Heart left ventricle (tissue), 16 donors: ENCODE results near the gene AACS. TPM values are rescaled to one million over a fixed set of nuclear protein-coding genes. Genes with fewer than 3 reads are reported as not detected.
A peak's percentile ranks its signal among the peaks of the same experiment; 100 is the strongest.
"Not testable (repeated sequence)": the region's sequence is repeated elsewhere in the genome, so short reads cannot be mapped to it uniquely, and the experiment has no call there.

Experiments
- ATAC-seq, 4 donors: fragments of 200-7000 bp; cut with Tn5 transposase; one replicate each; pipeline ENCODE4 v1.9.1; 2020 to 2022; ENCODE audit warnings: moderate library complexity in 4 of 4, mild to moderate bottlenecking in 3 of 4, moderate number of reproducible peaks in 1 of 4
- DNase-seq, 5 donors: peaks; one replicate each; pipeline ENCODE4 v3.0.0-alpha.2; 2020
- H3K27ac ChIP-seq, 12 donors: fragments of 200-600 bp; sonication (generic) in 4 of 12; one replicate each; pipeline versions ENCODE4 v1.5.0 to v1.8.0; 2016 to 2022; ENCODE audit warnings: mild to moderate bottlenecking in 2 of 12
- H3K27me3 ChIP-seq, 9 donors: fragments of 200-600 bp; sonication (generic) in 2 of 9; one replicate each; pipeline versions ENCODE4 v1.5.1 to v1.8.0; 2016 to 2022; ENCODE audit warnings: mild to moderate bottlenecking in 3 of 9
- H3K36me3 ChIP-seq, 9 donors: fragments of 200-600 bp; sonication (generic) in 2 of 9; one replicate each; pipeline versions ENCODE4 v1.5.0 to v1.8.0; 2018 to 2022; ENCODE audit warnings: mild to moderate bottlenecking in 2 of 9
- H3K4me1 ChIP-seq, 12 donors: fragments of 200-600 bp; sonication (generic) in 4 of 12; one replicate each; pipeline versions ENCODE4 v1.5.0 to v1.8.0; 2016 to 2022; ENCODE audit warnings: mild to moderate bottlenecking in 3 of 12
- H3K4me3 ChIP-seq, 12 donors: fragments of 200-600 bp; sonication (generic) in 4 of 12; one replicate each; pipeline versions ENCODE4 v1.5.0 to v1.8.0; 2017 to 2022; ENCODE audit warnings: mild to moderate bottlenecking in 9 of 12, moderate library complexity in 4 of 12
- H3K9me3 ChIP-seq, 12 donors: fragments of 200-600 bp; sonication (generic) in 4 of 12; one replicate each; pipeline versions ENCODE4 v1.5.0 to v1.8.0; 2016 to 2022; ENCODE audit warnings: mild to moderate bottlenecking in 1 of 12
- POLR2A ChIP-seq, 2 donors: fragments of 450-650 bp; IDR thresholded peaks; one replicate each; pipeline ENCODE4 v1.6.1; 2017; ENCODE audit warnings: antibody characterized with exemption in 2 of 2, mild to moderate bottlenecking in 2 of 2, moderate library complexity in 2 of 2
- WGBS, 4 donors: extraction: QIAGEN DNeasy Blood & Tissue Kit in 2 of 4; methylation state at CpG; one replicate each; pipeline versions ENCODE4 v1.1.5 to v1.1.7; 2013 to 2018; 5-methylcytosine and 5-hydroxymethylcytosine counted together
- intact Hi-C, 10 donors: fragments of 100-400 bp; cut with DNase I; formaldehyde crosslinking; loops; one replicate each; pipeline versions ENCODE4 v1.11.1 to v1.14.2; 2022
- polyA plus RNA-seq, 2 donors: library from polyadenylated mRNA; stranded (reverse); fragments of 200-250 nt; gene quantifications; one replicate each; pipeline ENCODE4 v1.2.3, GENCODE V29; 2013
- total RNA-seq, 9 donors: library from RNA; depleted of rRNA in 2 of 9; stranded (reverse); fragments of >200 nt in 2 of 9; fragmentation: NEBNext Ultra II Directional in 3 of 9; extraction: Animal tissue kit (Norgen Biotek cat#: 25700) in 3 of 9; gene quantifications; one replicate each; pipeline versions ENCODE4 v1.1.0 to v1.2.4, GENCODE V29; 2016 to 2023
- TF ChIP-seq, protein P1 (sequence below), 12 donors: fragments of 200-600 bp; sonication (generic) in 4 of 12; IDR thresholded peaks; one replicate each; pipeline versions ENCODE4 v1.5.0 to v1.8.0; 2018 to 2022; ENCODE audit warnings: antibody characterized with exemption in 12 of 12, mild to moderate bottlenecking in 5 of 12
- donor health status: ischemic (EF 13 %, LVEDD 7.1; RV severe dilation, severe dysfunction).
- donor health status: healthy with polysubstance abuse.
- donor health status: DM: no; HTN: yes; CAD: no.
- donor health status: DM: no; HTN: no; CAD: no.
- donor health status: ischemic (EF 25% LVEDD 6.9; RV normal size, moderate dysfunction).
- donor health status: ischemic (EF 25% LVEDD 5.7; RV mildly dilated, moderate dysfunction).
- donor health status: healthy.
- donor health status: DM: yes; HTN: yes; CAD: no.
- donor health status: ischemic (EF 35%, LVEDD 5.7; RV mildly dilated, moderate dysfunction).
- donor health status: nonischemic (EF 11% LVEDD 7.7; RV severe dilation, severe dysfunction).
- donor health status: DM: yes; HTN: yes; CAD: no.
- donor health status: PGD.
- donor health status: ischemic (EF 29% LVEDD 5.4; RV normal size, mild dysfunction).
- donor health status: nonischemic (EF 23%, LVEDD 6.1; RV moderate dilation, normal function).

Gene AACS
- total and polyA plus RNA-seq, 11 donors: 7.4 to 19.3 (median 12.4) TPM

GRCh38 chr12:125056306-125056705, 8.9 kb upstream of the AACS start:
- peaks cover 0 to 4% (median 0%) of the 10 kb centered on the region in 9 donors for H3K27me3 ChIP-seq
- 88 to 93% (median 89%) methylated on average over 14 of the region's 14 CpGs for WGBS, 4 donors
- H3K4me1 ChIP-seq: no peaks in the 10 kb centered on the region
- H3K4me3 ChIP-seq: no peak overlapping the region
- intact Hi-C loops: no loop called here
- TF ChIP-seq, protein P1, sequence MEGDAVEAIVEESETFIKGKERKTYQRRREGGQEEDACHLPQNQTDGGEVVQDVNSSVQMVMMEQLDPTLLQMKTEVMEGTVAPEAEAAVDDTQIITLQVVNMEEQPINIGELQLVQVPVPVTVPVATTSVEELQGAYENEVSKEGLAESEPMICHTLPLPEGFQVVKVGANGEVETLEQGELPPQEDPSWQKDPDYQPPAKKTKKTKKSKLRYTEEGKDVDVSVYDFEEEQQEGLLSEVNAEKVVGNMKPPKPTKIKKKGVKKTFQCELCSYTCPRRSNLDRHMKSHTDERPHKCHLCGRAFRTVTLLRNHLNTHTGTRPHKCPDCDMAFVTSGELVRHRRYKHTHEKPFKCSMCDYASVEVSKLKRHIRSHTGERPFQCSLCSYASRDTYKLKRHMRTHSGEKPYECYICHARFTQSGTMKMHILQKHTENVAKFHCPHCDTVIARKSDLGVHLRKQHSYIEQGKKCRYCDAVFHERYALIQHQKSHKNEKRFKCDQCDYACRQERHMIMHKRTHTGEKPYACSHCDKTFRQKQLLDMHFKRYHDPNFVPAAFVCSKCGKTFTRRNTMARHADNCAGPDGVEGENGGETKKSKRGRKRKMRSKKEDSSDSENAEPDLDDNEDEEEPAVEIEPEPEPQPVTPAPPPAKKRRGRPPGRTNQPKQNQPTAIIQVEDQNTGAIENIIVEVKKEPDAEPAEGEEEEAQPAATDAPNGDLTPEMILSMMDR (IDR thresholded peaks at IDR 0.05): no peak
- TF ChIP-seq POLR2A (IDR thresholded peaks at IDR 0.05): no peak
- H3K36me3 ChIP-seq: no peaks in the 10 kb centered on the region
- H3K9me3 ChIP-seq: no peaks in the 10 kb centered on the region
- no peak for DNase-seq
- ATAC-seq: no peak
- H3K27ac ChIP-seq: no peak overlapping the region

GRCh38 chr12:125057708-125058107, 7.5 kb upstream of the AACS start:
- H3K4me3 ChIP-seq: no peak overlapping the region
- ATAC-seq (no peak), DNase-seq (no peak)
- H3K4me1 ChIP-seq: no peaks in the 10 kb centered on the region
- no peaks in the 10 kb centered on the region for H3K36me3 ChIP-seq
- TF ChIP-seq POLR2A (IDR thresholded peaks at IDR 0.05): no peak
- TF ChIP-seq, protein P1 (IDR thresholded peaks at IDR 0.05): no peak
- intact Hi-C loops: no loop called here
- 83 to 91% (median 85%) methylated on average over 3 to 5 of the region's 5 CpGs for WGBS, 4 donors
- H3K9me3 ChIP-seq: no peaks in the 10 kb centered on the region
- peaks cover 0 to 4% (median 0%) of the 10 kb centered on the region in 9 donors for H3K27me3 ChIP-seq
- H3K27ac ChIP-seq: no peak overlapping the region

DNA sequence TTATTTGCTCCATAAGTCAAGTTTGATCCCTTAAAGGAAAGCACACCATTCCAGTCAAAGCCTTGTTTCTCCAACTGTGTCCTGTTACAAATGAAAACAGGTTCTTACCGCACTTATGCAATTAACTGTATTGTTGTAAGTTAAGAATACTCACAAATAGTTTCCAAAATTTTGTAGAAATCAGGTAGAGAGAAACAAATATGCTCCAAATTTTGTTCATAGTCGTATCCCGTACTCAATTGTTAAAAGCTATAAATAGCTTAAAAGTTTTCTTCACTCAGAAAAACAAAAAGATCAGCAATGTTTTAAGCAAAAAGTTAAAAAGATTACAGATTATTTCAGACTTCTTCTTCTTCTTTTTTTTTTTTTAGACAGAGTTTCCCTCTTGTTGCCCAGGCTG, 4.0 kb upstream of the AACS start:
- TF ChIP-seq, protein P1 (IDR thresholded peaks at IDR 0.05): no peak
- no peak for TF ChIP-seq POLR2A (IDR thresholded peaks at IDR 0.05)
- Histone ChIP-seq H3K27ac (no peak overlapping the region), H3K4me1 (peaks cover 0 to 15% (median 11%) of the 10 kb centered on the region in 12 donors), H3K27me3 (peaks cover 0 to 4% (median 0%) of the 10 kb centered on the region in 9 donors), H3K36me3 (no peaks in the 10 kb centered on the region), H3K9me3 (no peaks in the 10 kb centered on the region), H3K4me3 (no peak overlapping the region)
- no peak for DNase-seq
- 94 to 97% (median 95%) methylated on average over 3 of the region's 3 CpGs for WGBS, 4 donors
- ATAC-seq: no peak
- intact Hi-C loops: loop anchor here in 1 of 10 donors (10.0 kb wide), 1 partner anchor 66 kb away; the partner anchor contains the start of gene BRI3BP

GRCh38 chr12:125063522-125063921, 1.7 kb upstream of the AACS start:
- peaks cover 0 to 30% (median 12%) of the 10 kb centered on the region in 12 donors for H3K4me1 ChIP-seq
- WGBS, 4 donors: 84 to 88% (median 86%) methylated on average over 4 of the region's 4 CpGs
- H3K36me3 ChIP-seq, H3K27ac ChIP-seq, H3K9me3 ChIP-seq, DNase-seq, H3K27me3 ChIP-seq, H3K4me3 ChIP-seq, ATAC-seq: not testable (repeated sequence)
- intact Hi-C loops: loop anchor here in 1 of 10 donors (10.0 kb wide), 1 partner anchor 69 kb away; the partner anchor contains the start of gene BRI3BP

DNA sequence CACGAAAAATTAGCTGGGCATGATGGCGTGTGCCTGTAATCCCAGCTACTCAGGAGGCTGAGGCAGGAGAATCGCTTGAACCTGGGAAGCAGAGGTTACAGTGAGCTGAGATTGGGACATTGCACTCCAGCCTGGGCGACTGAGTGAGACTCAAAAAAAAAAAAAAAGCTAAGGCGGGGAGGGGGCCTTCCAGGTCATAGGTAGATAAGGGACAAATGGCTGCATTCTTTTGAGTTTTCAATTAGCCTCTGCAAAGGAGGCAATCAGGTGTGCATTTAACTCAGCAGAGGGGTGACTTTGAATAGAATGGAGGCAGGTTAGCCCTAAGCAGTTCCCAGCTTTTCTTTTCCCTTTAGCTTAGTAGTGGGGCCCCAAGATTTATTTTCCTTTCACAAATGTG, 743 bp upstream of the AACS start:
- ATAC-seq (no peak), DNase-seq (no peak)
- Histone ChIP-seq H3K36me3 (no peaks in the 10 kb centered on the region), H3K4me3 (peak overlapping the region in 11 of 12 donors; percentile 45 to 97 (median 91)), H3K27ac (no peak overlapping the region), H3K9me3 (no peaks in the 10 kb centered on the region), H3K4me1 (peaks cover 0 to 38% (median 16%) of the 10 kb centered on the region in 12 donors), H3K27me3 (peaks cover 0 to 4% (median 0%) of the 10 kb centered on the region in 9 donors)
- no peak for TF ChIP-seq POLR2A (IDR thresholded peaks at IDR 0.05)
- TF ChIP-seq, protein P1 (IDR thresholded peaks at IDR 0.05): no peak
- 48 to 74% (median 59%) methylated on average over 5 of the region's 5 CpGs for WGBS, 4 donors
- intact Hi-C loops: loop anchor here in 3 of 10 donors (2.0 to 10.0 kb wide), 2 partner anchors 16 to 70 kb away; partner anchors contain the start of gene BRI3BP (in 1 of the 3)
